Measurements from ENCODE around the gene FPR2.

GRCh38 chr19:51800473-51801244 lies 39.7 kb downstream of the FPR2 start:
- no peak for TF ChIP-seq EZH2 (IDR thresholded peaks at IDR 0.05; ENCODE audit: insufficient read depth, low read length)
- TF ChIP-seq, protein P1, sequence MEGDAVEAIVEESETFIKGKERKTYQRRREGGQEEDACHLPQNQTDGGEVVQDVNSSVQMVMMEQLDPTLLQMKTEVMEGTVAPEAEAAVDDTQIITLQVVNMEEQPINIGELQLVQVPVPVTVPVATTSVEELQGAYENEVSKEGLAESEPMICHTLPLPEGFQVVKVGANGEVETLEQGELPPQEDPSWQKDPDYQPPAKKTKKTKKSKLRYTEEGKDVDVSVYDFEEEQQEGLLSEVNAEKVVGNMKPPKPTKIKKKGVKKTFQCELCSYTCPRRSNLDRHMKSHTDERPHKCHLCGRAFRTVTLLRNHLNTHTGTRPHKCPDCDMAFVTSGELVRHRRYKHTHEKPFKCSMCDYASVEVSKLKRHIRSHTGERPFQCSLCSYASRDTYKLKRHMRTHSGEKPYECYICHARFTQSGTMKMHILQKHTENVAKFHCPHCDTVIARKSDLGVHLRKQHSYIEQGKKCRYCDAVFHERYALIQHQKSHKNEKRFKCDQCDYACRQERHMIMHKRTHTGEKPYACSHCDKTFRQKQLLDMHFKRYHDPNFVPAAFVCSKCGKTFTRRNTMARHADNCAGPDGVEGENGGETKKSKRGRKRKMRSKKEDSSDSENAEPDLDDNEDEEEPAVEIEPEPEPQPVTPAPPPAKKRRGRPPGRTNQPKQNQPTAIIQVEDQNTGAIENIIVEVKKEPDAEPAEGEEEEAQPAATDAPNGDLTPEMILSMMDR (IDR thresholded peaks at IDR 0.05; ENCODE audit: insufficient read depth, low read depth, low read length) = no peak

Data from astrocyte (in vitro differentiated cells and primary cell).